NCI-H748 (cell line): ENCODE data around the gene VARS1.

ENCODE experiments used
- DNase-seq: peaks from one replicate; lab custom pipeline; 2025; ENCODE audit not compliant: unreplicated experiment; lab: John Stamatoyannopoulos, UW

The VARS1 gene

DNA sequence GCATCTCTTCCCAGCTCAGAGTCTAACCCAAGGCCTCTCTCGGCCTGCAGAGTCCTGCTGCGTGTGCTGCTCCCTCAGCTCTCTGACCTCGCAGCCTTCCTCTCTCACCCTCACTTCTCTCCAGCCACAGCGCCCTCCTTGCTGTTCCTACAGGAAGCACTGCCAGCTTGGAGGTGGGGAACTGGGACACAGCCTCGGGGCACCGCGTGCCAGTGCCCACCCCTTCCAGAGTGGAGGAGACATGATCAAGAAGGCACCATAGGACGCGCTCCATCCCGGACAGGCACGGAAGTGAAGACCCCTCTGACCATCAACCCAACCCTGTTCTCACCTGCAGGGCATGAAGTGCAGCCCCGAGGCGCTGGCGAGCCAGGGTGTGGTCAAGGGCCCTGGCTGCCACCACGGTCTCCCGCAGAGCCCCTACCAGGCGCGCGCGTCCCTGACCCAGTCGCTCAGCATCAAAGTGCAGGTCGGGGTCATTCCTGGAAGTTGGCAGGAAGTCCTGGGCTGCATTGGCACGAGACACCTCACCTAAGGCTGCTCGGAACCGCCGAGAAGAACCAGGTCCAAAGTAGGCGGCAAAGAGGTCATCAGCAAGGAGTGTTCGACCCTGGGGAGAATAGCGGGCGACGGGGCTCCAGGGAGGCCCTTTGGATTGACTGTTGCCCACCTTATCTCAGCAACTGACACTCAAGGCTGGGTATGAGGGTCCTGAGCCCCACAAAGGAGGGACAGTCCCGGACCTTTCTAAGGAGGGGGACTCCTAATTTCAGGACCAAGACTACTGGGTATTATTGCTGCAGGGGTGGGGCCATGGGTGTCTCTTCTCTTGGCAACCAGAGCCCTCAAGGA is 19.7 kb downstream of the VARS1 start:
- DNase-seq: no peak

DNA sequence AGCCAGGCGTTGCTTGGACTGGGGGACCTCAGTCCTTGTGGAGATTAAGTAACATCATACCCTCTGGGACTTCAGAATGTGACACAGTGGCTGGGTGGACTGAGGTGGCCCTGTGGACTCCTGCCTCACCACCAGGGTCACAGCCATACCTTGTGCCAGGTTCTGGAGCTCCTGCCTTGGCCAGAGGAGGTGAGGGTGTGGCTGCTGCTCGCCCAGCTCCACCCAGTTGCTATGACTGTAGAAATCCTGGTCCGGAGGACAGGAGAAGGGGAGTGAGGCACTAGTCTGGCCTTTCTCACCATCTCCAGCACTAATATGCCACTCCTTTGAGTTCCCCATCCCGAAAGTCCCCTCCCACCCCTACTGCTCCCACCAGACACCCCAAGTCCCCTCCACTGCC is 20.4 kb downstream of the VARS1 start:
- DNase-seq: no peak

DNA sequence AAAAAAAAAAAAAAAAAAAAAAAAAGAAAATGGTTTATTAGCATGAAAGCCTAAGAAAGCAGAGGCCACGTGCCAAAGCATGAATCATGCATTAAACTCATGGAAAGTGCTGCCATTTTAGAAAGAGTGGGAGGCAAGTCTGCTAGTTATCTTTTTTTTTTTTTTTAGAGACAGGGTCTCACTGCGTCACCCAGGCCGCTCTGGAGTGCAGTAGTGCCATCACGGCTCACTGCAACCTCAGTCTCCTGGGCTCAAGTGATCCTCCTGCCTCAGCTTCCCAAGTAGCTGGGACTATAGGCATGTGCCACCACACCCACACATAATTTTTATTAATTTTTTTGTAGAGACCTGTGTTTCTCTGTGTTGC is 23.6 kb downstream of the VARS1 start:
- no peak for DNase-seq

DNA sequence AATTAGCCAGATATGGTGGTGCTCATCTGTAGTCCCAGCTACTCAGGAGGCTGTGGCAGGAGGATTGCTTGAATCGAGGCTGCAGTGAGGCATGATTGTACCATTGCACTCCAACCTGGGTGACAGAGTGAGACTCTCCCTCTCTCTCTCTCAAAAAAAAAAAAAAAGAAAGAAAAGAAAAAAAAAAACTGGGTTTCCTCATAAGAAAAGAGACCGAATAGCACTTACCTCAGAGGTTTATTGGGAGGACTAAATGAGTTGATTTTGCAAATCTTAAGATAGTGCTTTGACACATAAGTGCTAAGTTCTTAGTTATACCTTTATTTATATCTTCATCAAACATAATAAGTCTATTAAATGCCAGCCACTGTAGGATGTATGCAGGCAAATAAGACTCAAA is 24.7 kb downstream of the VARS1 start:
- no peak for DNase-seq

DNA sequence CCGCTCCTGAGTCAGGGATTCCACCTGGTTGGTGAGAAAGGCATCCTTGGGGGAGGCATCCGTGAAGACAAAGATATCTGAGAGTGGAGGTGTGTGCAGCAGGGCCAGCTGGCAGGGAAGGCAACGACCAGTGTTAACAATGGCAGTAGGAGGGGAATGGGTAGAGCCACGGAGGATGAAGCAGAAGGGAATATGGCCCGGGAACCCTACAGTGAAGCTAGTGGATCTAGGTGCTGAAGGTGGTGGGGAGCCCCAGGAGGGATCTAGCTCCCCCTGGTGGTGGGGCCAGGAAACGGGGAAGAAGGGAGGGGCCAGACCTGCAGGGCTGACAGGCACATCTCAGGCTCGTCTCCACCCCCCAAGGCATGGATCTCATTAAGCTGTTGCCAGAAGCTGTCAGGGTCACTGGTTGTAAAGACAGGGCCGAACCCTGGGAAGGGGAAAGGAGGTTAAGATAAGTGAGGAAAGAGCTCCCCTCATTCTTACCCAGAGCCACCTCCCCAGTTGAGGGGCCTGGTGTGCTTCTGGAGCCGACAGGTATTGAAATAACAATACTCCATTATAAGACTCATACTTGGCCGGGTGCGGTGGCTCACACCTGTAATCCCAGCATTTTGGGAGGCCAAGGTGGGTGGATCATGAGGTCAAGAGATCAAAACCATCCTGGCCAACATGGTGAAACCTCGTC is 25.7 kb downstream of the VARS1 start:
- DNase-seq: peak; percentile 80

DNA sequence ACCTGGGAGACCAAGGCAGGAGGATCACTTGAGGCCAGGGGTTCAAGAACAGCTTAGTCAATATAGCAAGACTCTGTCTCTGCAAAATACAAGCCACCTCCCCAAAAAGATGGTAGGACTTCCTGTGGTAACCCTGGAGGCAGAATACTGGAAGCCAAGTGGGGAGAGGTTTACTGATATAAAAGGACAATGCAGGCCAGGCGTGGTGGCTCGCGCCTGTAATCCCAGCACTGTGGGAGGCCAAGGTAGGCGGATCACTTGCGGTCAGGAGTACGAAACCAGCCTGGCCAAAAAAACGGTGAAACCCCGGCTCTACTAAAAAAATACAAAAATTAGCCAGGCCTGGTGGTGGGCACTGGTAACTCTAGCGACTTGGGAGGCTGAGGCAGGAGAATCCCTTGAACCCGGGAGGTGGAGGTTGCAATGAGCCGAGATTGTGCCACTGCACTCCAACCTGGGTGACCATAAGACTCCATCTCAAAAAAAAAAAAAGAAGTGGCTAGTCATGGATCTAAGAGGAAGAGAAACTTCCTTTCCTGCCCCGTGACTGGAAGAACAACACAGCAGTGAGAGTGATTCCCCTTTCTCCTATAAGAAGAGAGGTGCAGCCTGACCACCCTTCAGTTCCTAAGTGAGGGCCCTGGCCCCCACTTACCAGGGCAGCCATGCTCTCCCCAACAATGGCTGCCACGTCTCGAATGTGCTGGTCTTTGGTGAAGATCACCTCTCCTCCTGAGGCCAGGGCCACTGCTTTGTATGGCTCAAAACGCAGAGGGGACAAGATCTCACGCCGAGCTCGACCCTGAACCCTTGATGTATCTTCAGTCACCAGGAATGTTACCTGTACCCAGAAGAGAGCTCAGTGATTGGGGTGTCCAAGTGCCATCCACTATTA is 26.9 kb downstream of the VARS1 start:
- no peak for DNase-seq

DNA sequence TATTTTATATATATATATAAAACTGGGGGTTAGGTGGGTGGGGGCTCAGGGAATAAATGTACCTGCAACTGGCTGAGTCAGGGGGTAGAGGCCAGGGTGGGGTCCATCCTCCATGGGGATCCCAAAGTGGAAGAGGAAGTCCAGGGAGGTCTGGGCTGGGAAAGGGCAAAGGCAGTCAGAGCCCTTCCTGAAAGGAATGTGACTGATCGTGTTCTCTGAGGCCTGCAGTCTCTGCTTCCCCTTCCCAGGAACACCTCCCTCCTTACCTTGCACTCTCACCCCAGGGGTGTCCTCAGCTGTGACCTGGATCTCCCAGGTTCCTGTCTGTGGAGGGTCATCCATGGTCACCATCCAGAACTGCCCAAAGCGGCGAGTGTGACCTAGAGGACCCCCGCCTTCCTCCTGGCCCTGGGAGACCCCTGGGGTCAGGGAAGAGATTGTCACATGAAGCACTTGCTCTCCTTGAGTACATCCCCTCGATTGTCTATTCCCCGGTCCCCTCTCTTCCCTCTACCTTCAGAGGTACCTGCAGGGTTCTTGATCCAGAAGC is 28.4 kb downstream of the VARS1 start:
- DNase-seq: no peak

DNA sequence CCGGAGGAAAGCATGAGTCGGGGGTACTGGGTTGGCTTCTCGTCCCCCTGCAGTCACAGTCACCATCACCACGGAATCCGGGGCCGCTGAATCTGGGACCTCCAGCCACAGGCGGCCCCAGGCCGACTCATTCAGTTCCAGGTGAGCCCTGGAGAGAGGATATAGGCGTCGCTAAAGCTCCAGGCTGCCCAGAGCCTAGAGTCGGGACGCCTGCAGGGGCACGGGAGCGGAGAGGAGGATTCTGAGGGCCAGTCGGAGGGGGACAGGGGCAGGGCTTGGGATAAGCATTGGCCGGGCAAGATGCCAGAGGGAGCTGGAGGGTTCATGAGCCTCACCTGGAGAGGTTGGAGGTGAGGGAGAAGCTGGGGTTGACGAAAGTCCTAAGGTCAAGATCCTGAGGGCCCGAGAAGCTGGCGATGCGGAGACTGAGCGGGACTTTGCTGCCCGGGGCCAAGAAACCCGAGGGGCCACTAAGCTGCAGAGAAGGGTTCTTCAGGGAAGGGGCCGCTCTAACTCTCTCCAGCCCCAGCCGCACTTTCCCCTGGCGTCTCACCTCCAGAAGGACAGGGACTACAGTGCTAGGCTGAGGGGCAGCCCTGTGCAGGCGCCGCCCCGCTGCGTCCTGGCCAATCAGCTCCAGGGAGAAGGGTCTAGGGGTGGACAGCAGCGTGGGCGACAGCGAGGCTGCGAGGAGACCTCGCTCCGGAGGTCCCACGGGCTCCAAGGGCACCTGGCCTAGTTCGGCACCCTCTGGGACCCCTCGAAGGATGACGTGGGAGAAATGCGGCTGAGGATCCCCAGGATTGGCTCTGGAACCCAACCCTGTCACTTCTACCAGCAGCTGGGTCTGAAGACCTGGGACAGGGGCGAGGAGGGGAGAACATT is 29.4 kb downstream of the VARS1 start:
- DNase-seq: peak; percentile 24

DNA sequence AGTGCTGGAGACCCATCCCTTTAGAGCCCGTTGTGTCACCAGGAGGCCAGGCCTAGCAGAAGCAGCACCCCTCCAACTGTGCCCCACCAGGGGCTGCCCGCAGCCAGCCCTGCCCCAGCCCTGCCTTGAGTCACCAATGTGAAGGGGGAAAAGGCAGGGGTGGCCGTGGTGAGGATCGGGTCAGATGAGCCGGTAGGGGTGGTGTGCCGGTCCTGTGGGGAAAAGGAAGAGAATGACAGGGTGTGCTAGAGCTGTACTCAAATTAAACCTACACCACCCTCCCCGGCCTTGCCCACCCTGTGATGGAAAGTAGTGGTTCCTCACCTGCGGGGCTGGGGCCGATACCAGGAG is 30.0 kb downstream of the VARS1 start:
- DNase-seq: no peak

DNA sequence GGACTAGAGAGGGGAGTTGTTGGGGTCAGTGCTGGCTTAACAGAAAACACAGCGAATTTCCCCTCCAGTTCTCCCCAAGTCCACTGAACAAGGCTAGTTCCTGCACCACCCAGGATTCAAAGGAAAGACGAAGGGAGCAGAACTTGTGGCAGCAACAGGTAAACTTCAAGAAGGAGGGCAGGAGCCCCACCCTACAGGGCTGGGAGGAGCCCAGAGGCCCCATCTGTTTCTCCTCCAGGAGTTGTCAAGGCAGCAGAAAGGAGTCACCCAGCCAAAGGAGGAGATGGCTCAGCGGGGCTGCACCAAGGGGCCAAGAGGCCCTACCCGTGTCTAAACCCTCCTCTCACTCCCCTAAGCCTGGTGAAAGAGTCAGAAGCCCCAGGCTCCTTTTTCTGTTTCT is 31.4 kb downstream of the VARS1 start:
- DNase-seq: no peak

DNA sequence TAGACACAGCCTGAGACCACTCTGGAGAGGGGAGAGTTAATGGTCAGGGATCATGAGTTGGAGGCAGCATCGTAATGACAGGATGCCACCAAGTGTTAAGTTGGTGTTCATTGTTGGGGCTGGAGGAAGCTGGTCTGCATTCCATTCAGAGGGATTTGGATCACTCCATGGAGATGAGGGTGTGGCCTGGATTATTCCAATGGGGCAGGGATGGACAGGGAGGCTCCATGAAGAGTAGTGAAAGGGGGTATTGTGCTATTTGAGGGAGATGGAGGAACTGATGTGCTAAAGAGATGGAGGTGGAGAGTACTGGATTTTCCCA is 32.0 kb downstream of the VARS1 start:
- DNase-seq: peak; percentile 45

DNA sequence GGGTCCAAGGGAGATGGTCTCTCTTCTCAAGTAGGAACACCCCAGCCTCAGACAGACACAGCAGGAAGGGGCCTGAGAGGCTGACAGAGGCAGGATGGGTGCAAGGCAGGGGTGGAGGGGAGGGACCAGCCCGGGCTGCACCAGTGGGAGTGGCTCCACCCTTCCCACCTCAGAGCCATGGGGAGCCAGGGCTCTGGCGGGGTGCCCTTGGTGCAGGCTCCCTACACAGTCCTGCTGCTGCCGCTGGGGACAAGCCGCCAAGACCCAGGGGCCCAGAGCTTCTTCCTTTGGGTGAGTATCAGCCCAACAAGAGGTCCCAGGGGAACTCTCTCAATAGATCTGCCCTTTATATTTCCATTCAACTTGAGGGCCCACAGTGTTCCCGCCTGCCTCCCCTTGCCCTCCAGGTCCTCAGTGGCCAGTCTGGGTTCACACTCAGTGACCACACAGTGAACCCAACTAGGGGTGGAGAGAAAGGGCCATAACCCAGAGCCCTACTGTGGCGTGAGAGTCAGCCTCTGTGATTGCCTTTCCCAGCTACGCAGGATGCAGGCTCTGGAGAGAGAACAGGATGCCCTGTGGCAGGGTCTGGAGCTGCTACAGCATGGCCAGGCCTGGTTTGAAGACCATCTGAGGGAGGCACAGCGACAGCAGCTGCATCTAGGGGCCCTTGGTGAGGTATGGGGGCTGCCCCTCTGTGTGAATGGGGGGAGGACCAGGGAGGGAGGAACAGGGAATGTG is 32.5 kb downstream of the VARS1 start:
- DNase-seq: no peak

DNA sequence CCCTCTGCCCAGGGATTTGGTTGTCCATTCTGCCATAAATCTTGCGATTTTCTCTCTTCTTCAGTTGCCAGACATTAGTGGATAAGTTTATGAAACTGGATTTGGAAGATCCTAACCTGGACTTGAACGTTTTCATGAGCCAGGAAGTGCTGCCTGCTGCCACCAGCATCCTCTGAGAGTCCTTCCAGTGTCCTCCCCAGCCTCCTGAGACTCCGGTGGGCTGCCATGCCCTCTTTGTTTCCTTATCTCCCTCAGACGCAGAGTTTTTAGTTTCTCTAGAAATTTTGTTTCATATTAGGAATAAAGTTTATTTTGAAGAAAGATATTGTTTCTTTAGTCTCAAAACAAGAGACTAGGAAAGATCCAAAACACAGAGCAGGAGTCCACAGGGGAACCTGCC is 33.2 kb downstream of the VARS1 start, which contains the start of gene SAPCD1:
TSS of gene SAPCD1 (plus strand) at position 301 of the 400 bp plus-strand sequence. CDS start 399 bp downstream, outside the sequence.
- DNase-seq: no peak

DNA sequence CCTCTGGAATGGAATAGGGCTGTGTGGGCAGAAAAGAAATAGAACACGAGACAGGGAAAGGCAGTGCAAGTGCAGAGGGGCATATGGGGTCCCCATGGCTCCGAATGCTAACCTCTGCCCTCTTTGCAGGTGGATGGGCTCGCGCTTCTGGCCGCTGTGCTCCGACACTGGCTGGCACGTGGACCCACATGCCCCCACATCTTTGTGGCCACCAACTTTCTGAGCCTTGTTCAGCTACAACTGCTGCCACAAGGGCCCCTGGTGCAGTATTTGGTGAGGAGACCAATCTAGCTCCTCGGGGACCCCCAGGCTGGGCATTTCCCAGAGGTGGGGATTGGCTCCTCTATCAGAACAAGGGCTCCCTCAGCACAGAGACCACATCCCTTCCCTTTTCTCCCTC is 34.2 kb downstream of the VARS1 start:
- no peak for DNase-seq

DNA sequence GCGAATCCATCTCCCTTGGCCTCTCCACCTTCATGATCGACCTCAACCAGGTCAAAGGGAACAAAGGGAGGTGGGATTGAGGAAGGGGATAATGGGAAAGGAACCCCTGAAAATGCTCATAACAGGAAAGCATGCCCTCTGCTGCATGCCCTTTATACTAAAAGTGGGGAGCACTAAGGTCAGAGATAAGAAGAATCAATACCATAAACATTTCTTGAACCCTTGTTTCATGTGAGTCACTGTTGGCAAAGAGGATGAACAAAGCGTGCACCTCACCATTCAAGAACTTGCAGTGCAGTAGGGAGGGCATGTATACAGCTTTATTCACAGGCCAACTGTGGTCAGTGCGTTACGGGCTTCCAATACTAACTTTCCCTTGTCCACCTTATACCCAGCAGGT is 34.8 kb downstream of the VARS1 start:
- DNase-seq: no peak

DNA sequence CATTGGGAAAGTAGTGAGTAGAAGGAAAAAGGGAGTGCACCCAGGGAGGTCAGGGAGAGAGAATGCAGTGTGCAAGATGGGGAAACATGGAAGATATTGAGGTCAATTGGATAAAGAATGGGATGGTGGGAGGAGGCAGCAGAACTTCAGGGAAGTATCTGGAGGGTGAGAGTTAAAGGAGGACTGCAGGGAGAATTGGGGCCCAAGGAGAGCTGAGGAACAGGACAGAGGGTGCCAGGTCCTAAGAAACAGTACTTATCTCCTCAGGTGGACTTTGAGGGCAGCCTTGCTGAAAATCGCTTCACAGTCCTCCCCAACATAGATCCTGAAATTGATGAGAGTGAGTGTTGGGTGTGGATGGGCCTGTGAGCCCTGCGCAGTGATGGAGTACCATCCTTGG is 37.3 kb downstream of the VARS1 start:
- DNase-seq: no peak

DNA sequence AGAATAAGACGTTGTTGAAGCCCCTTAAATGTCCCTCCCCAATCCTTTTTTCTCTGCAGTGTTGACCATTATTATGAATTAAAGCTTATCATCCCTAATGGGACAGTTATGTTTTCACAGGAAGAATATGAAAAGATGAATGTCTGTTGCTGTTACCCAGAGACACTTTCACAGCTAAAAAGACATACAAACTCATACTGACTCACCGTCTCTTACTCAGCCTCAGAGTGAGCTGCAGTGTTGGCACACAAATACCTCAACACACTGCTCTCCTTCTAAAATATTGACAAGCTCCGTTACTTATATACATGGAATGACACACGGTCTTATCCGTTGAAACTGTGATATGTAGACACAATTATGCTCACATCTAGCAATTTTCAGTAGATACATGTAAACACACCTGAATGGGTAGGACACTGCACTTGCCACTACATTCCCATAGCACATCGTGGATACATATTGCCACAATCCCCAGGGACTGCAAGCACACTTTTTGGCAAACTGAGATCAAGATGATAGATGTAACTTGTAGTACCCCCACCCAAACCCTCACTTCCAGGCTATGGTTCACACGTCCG is 42.7 kb downstream of the VARS1 start:
- no peak for DNase-seq

DNA sequence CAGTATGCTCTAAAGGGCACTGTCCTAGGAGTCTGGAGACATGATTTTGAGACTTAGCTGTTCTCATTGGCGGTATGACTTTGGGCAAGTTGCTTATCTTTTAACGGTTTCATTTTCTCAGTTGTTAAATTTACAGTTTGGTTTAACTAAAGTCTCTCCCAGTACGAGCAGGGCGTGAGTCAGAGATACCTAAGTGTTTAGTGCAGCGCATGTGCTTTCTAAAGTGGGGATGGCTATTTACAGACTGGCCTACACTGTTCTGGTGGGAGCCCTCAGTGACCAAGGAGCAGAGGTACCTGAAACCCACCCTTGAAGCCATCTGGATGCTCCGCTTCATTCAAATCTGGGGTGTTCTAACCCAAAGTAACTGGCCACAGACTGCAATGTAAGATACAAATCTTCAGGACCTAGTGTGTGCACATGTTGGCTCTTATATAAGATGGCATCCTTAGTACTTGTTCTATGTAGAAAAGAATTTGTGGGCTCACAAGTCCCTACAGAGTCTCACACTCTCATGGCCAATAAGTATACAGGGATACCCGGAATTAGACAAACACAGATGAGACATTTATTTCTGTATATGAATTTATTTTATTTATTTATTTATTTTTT is 45.0 kb downstream of the VARS1 start:
- no peak for DNase-seq
